ENCODE measurements around the gene ATP1B3. TPM values are rescaled to one million over a fixed set of nuclear protein-coding genes. Genes with fewer than 3 reads are reported as not detected.

The ATP1B3 gene
- total and polyA plus RNA-seq, 9 of the 15 experiments (the other 6 are each of a cell fraction or from before 2014, with no cell fraction given), result 48.3 to 202 (median 123) TPM

- TF ChIP-seq SAFB2 (IDR thresholded peaks at IDR 0.05; ENCODE audit: borderline replicate concordance, low read depth, low read length, severe bottlenecking) (no peak), ZNF586 (CRISPR knock-in tag; conservative IDR thresholded peaks at IDR 0.05) (no peak), ID3 (CRISPR knock-in tag; IDR thresholded peaks at IDR 0.05) (no peak), ID3 (tag; IDR thresholded peaks at IDR 0.05) (no peak), ZNF133 (CRISPR knock-in tag; IDR thresholded peaks at IDR 0.05) (no peak), THAP12 (CRISPR knock-in tag; IDR thresholded peaks at IDR 0.05) (peak; percentile 74), IRF9 (tag; IDR thresholded peaks at IDR 0.05) (no peak), ZNF224 (CRISPR knock-in tag; IDR thresholded peaks at IDR 0.05) (no peak), ARID4B (CRISPR knock-in tag; IDR thresholded peaks at IDR 0.05) (peak; percentile 28; the same call in 1 of the 2 replicates), POLR2H (tag; IDR thresholded peaks at IDR 0.05; ENCODE audit: low read depth) (peak; percentile 87), CXXC5 (CRISPR knock-in tag; IDR thresholded peaks at IDR 0.05) (peak; percentile 53), RBM14 (IDR thresholded peaks at IDR 0.05; ENCODE audit: borderline replicate concordance, insufficient read depth, low read depth, low read length) (no peak), ZNF24 (IDR thresholded peaks at IDR 0.05) (no peak), EZH2 (IDR thresholded peaks at IDR 0.05; ENCODE audit: borderline replicate concordance, low read depth, low read length) (no peak), MTA3 (IDR thresholded peaks at IDR 0.05; ENCODE audit: borderline replicate concordance) (no peak), RBBP5 (IDR thresholded peaks at IDR 0.05; ENCODE audit: borderline replicate concordance, insufficient read depth, low read length, poor library complexity, severe bottlenecking) (peak; percentile 76), UBTF (IDR thresholded peaks at IDR 0.05; ENCODE audit: borderline replicate concordance in 1 of 2, low read depth in 2 of 2, low read length in 2 of 2) (peak; percentile 70 to 98; a peak in 3 of 4 replicates)
Measured at GRCh38 chr3:141876381-141876890, at the start of gene ATP1B3 (continued).
